C4-2B (cell line): ENCODE data around the gene RAB27A.
"Not testable (repeated sequence)": the region's sequence is repeated elsewhere in the genome, so short reads cannot be mapped to it uniquely, and the experiment has no call there.

Source experiments
- H3K27ac ChIP-seq: fragments of 450-650 bp; 2 replicates; pipeline ENCODE4 v1.5.1; 2017
- ZFX ChIP-seq: fragments of 450-650 bp; IDR thresholded peaks from 2 replicates; pipeline ENCODE4 v1.6.1; 2017
- TF ChIP-seq, protein P1 (sequence below): fragments of 450-650 bp; conservative IDR thresholded peaks from 2 replicates; pipeline ENCODE4 v1.5.1; 2017; ENCODE audit warnings: mild to moderate bottlenecking

Gene RAB27A

DNA sequence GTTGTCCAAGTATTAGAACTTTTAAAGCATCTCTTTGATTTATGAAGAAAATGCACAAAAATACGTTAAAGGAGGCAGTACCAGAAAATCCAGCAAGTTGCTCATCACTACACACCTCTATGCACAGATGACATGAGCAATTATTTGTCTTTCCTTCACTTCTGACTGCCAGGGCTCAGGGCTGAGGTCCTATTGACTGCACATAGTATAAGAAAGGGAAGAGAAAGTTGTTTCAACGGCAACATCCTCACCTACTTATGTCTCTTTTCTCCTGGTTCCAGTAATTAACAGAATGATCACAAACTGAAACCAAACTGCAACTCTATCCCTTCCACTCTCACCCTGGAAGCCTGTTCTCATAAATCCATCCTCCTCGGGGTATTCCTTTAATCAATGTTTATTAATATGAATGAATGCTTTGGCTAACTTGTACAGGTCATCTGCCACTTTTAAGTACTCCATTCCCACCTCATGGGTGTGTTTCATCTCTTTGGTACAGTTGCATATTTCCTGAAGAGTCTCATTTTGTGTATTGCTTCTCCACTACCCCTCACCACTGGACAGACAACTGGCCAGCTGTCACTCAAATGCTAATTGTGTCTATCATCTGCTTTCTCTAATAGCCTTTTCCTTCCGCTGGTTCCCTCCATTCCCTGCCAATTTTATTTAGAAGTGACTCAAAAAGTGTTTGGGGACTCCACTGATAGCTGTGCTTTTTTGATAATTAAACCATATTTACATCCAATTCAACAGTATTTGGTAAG lies 34.5 kb downstream of the RAB27A start:
- TF ChIP-seq, protein P1, sequence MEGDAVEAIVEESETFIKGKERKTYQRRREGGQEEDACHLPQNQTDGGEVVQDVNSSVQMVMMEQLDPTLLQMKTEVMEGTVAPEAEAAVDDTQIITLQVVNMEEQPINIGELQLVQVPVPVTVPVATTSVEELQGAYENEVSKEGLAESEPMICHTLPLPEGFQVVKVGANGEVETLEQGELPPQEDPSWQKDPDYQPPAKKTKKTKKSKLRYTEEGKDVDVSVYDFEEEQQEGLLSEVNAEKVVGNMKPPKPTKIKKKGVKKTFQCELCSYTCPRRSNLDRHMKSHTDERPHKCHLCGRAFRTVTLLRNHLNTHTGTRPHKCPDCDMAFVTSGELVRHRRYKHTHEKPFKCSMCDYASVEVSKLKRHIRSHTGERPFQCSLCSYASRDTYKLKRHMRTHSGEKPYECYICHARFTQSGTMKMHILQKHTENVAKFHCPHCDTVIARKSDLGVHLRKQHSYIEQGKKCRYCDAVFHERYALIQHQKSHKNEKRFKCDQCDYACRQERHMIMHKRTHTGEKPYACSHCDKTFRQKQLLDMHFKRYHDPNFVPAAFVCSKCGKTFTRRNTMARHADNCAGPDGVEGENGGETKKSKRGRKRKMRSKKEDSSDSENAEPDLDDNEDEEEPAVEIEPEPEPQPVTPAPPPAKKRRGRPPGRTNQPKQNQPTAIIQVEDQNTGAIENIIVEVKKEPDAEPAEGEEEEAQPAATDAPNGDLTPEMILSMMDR: no peak
- TF ChIP-seq ZFX: no peak
- H3K27ac ChIP-seq: no peak overlapping the region; the same call in 1 of the 2 replicates

DNA sequence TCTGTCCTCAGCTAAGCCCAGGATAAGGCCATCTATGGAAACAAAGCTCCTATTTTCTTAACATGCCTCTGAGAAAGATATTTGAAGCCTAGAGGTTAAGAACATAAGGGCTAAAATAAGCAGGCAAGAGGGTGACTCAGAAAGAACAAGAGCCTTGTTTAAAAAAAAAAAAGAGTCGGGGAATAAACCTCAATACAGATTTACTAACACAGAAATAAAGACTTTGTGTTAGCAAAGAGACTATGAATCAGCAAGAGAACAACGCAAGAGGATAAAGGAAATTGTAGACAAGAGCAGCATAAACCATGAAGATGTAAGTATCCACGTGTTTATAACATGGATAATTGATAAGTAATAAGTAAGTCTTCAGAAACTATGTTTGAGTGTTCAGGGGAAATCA lies 36.0 kb downstream of the RAB27A start:
- H3K27ac ChIP-seq: no peak overlapping the region
- TF ChIP-seq, protein P1: no peak
- no peak for TF ChIP-seq ZFX

DNA sequence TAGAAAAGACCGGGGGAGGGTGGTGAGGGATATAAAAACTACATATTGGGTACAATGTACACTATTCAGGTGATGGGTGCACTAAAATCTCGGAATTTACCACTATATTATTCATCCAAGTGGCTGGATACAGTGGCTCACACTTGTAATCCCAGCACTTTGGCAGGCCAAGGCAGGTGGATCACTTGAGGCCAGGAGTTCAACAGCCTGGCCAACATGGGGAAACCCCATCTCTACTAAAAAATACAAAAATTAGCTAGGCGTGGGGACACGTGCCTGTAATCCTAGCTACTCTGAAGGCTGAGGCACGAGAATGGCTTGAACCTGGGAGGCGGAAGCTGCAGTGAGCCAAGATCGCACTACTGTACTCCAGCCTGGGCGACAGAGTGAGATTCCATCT lies 37.4 kb downstream of the RAB27A start:
- H3K27ac ChIP-seq: not testable (repeated sequence)

DNA sequence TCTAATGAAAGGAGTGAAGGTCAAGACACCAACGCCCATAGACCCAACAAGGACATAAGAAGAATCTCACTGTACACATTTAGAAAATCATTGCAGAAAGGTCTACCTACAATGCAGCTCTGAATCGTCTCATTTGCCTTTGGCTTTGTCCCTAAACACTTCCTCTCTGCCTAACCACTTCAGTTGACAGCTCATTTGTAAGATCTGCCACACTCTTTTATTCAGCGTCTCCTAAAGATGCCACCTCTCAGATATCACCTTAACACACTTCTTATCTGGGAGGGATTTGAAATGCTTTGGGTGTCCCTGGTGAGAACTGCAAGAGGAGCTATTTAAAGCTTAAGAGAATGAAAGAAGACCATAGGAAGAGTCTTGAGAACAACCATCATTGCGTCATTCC lies 38.7 kb downstream of the RAB27A start:
- no peak for TF ChIP-seq ZFX
- no peak overlapping the region for H3K27ac ChIP-seq

DNA sequence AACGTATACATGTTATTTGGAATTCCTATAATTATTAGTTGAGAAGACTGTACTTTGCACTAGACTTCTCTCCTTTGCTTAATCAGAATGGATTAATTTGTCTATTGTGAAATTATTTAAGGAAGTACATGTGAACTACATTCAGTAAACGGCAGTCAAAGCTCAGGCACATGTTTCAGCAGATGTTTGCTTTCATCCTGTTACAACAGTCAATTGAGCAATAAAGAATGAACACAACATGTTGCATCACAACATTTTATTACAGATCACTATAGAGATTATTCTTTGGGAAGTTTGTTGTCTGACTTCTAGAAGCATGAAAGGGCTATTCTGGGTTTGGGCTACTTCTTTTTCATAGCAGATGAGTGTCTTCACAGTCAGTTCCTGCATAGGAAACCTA lies 39.2 kb downstream of the RAB27A start:
- no peak overlapping the region for H3K27ac ChIP-seq
- no peak for TF ChIP-seq ZFX
- TF ChIP-seq, protein P1: no peak

DNA sequence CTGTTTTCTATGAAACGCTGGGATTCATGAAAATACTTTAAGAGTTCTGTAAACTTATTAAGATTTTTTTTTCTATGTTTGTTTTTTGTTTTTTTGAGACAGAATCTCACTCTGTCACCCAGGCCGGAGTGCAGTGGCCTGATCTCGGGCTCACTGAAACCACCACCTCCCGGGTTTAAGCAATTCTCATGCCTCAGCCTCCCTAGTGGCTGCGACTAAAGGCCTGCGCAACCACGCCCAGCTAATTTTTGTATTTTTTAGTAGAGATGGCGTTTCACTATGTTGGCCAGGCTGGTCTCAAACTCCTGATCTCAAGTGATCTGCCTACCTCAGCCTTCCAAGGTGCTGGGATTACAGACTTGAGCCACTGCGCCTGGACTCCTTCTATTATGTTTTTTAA lies 39.7 kb downstream of the RAB27A start:
- H3K27ac ChIP-seq: not testable (repeated sequence)

DNA sequence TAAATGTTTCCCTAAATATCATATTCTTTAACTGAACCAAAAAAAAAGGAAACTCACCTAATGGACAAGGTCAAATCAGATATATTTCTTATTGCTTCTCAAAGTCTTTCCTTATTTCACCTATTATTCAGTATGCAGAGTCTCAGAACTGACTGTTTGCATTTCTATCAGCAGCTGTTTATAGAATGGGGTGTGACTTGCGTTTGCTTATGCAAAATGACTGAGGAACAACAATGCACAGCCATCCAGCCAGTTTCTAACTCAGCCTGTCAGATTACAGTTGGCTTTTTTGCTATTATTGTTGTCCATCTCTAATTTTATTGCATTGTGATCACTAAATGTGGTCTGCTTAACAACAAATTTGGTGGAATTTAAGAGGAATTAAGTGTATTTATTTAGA lies 40.7 kb downstream of the RAB27A start:
- TF ChIP-seq ZFX: no peak
- TF ChIP-seq, protein P1: no peak
- no peak overlapping the region for H3K27ac ChIP-seq

DNA sequence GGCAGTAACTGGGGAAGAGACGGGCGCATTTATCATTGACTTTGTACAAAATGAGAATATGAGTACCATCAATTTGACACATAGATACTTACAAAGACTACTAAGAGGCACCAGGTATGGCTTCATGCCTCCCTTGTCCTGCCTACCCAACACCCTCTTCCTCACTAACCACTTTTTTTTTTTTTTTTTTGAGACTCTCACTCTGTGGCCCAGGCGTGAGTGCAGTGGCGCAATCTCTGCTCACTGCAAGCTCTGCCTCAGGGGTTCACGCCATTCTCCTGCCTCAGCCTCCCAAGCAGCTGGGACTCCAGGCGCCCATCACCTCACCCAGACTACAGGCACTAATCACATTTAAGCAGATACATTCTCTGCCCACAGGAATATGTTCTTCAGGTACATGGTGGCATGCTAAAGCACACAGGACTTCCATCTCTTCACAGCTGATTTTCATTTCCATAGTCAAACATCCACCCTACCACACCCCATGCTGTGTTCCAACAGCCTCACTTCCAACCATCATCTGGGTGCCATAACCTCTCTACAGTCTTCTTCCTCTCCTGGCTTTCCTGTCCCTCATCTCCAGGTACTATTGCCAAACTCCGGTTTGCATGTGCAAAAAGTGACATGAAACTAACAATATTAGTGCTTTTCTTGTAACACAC lies 41.7 kb downstream of the RAB27A start:
- peak overlapping the region; percentile 43 for H3K27ac ChIP-seq
- no peak for TF ChIP-seq ZFX
- TF ChIP-seq, protein P1: no peak

DNA sequence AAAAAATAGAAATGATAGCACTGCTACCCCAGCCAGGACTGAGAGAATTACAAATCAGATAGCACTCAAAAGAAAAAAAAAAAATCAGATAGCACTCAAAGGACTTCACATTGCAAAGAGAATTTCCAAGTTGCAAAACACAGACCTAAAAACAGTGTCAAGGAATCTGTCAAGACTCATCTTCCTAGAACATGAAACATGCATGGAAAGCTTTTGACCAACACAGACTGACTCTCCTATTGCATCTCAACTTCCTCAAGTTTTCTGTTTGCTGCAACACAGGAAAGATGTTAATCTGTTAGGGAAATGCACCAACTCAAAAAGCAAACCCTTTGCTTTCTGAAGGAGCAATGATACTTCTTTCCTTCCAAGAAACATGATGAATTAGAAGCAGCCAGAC lies 42.3 kb downstream of the RAB27A start:
- no peak overlapping the region for H3K27ac ChIP-seq
- TF ChIP-seq ZFX: no peak
- TF ChIP-seq, protein P1: no peak
